ENCODE data around the gene CHST15. TPM values are rescaled to one million over a fixed set of nuclear protein-coding genes. Genes with fewer than 3 reads are reported as not detected.

The CHST15 gene
- total and polyA plus RNA-seq, 3 donors from 2014 or later: 9.3 to 12.8 (median 11.5) TPM

DNA sequence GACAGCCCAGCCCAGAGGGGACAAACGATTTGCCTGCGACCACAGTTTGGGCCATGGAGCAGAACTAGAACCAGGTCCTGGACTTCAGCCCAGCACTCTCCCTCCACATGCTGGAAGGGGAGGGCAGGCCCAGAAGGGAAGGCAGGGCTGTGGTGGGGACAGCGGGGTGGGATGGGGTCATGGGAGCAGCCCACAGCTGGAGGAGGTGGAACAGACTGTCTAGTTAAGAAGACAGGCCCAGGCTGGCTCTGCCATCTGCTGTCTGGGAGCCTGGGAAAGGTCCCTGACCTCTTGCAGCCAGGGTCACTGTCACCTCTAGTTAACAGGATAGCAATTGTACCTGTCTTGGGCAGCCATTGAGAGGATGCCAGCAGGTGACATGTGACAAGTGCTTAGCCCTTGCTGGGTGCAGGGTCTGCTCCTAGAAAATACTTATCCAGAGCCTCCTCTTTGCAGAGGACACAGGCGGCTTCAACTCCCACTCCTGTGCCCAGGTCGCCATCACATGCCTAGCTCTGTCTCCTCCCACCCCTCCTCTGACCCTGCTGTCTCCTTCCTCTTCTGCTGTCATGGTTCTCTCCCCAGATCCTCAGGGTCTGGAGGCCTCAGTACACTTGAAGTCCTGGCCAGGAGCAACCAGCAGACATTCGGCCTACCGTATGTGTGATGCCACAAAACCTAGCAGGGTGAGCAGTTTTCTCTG is 37.0 kb upstream of the CHST15 start:
- Histone ChIP-seq H3K4me1 (no peaks in the 10 kb centered on the region), H3K27me3 (no peaks in the 10 kb centered on the region), H3K4me3 (no peak overlapping the region), H3K27ac (no peak overlapping the region), H3K36me3 (ENCODE audit: low read depth, missing control alignments) (no peaks in the 10 kb centered on the region), H3K9me3 (no peaks in the 10 kb centered on the region)
- intact Hi-C loops (cut with DNase I; ENCODE audit: low total_unique reads): no loop called here
- 64 to 68% methylated on average over 6 of the region's 7 CpGs for WGBS, 2 donors
- TF ChIP-seq POLR2A (IDR thresholded peaks at IDR 0.05) (no peak), CTCF (IDR thresholded peaks at IDR 0.05) (no peak)
- no peak for DNase-seq

GRCh38 chr10:124129471-124129870 is 36.1 kb upstream of the CHST15 start:
- WGBS, 2 donors: 92 to 100% methylated on average over 1 to 5 of the region's 5 CpGs
- Histone ChIP-seq H3K27ac (no peak overlapping the region), H3K9me3 (no peaks in the 10 kb centered on the region), H3K4me1 (no peaks in the 10 kb centered on the region), H3K36me3 (ENCODE audit: low read depth, missing control alignments) (no peaks in the 10 kb centered on the region), H3K27me3 (no peaks in the 10 kb centered on the region), H3K4me3 (no peak overlapping the region)
- TF ChIP-seq CTCF (IDR thresholded peaks at IDR 0.05) (no peak), POLR2A (IDR thresholded peaks at IDR 0.05) (no peak)
- DNase-seq: no peak
- intact Hi-C loops (cut with DNase I; ENCODE audit: low total_unique reads): no loop called here

GRCh38 chr10:124128811-124129145 is 35.4 kb upstream of the CHST15 start:
- no peak overlapping the region for H3K4me3 ChIP-seq
- H3K27ac ChIP-seq: no peak overlapping the region
- no peaks in the 10 kb centered on the region for H3K36me3 ChIP-seq (ENCODE audit: low read depth, missing control alignments)
- TF ChIP-seq POLR2A (IDR thresholded peaks at IDR 0.05) (no peak), CTCF (IDR thresholded peaks at IDR 0.05) (no peak)
- no peak for DNase-seq
- intact Hi-C loops (cut with DNase I; ENCODE audit: low total_unique reads): no loop called here
- H3K27me3 ChIP-seq: no peaks in the 10 kb centered on the region
- no peaks in the 10 kb centered on the region for H3K9me3 ChIP-seq
- no peaks in the 10 kb centered on the region for H3K4me1 ChIP-seq
- 73 to 96% methylated on average over 4 to 5 of the region's 5 CpGs for WGBS, 2 donors

DNA sequence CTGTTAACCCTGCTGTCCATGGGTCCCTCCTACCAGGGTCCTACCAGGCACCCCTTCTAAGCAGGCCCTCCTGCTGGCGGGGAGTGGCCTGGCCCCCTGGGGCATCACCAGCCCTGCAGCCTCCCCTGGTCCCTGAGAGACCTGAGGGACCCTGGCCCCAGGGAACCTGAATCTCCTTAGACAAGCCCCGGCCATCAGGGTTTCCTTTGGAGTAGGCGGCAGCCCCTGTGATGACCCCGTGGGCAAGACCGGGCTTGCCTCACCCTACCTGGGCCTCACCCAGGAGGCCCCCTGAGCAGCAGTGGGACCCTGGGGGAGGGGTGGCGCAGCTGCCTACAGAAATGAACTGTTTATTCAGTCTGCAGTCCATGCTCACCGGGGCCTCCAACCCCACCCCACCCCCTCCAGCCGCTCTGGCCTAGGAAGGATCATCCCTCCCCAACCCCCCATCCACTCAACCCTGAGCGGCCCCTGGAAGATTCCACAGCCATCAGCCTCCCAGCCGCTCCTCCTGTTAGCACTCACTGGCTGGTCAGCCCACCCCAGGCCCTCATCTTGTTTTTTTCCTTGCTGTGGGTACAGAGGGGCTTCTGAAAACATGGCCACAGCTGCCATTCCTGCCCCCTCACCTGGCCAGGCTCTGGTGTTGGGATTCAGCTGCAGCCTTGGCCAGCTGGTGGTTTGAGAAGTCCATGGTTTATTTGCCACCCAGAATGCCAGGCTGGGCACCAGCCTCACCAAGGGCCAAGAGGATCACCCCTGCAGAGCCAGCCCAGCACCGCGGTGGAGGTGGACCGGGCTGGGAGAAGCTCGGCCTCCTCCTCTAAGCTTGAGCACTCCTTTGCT is 34.8 kb upstream of the CHST15 start:
- no peaks in the 10 kb centered on the region for H3K4me1 ChIP-seq
- intact Hi-C loops (cut with DNase I; ENCODE audit: low total_unique reads): no loop called here
- 92 to 94% methylated on average over 10 to 14 of the region's 14 CpGs for WGBS, 2 donors
- TF ChIP-seq CTCF (IDR thresholded peaks at IDR 0.05) (no peak), POLR2A (IDR thresholded peaks at IDR 0.05) (no peak)
- H3K27me3 ChIP-seq: no peaks in the 10 kb centered on the region
- no peak for DNase-seq
- H3K9me3 ChIP-seq: no peaks in the 10 kb centered on the region
- no peaks in the 10 kb centered on the region for H3K36me3 ChIP-seq (ENCODE audit: low read depth, missing control alignments)
- no peak overlapping the region for H3K4me3 ChIP-seq
- no peak overlapping the region for H3K27ac ChIP-seq
